ENCODE measurements around the gene KRTAP19-7.

DNA sequence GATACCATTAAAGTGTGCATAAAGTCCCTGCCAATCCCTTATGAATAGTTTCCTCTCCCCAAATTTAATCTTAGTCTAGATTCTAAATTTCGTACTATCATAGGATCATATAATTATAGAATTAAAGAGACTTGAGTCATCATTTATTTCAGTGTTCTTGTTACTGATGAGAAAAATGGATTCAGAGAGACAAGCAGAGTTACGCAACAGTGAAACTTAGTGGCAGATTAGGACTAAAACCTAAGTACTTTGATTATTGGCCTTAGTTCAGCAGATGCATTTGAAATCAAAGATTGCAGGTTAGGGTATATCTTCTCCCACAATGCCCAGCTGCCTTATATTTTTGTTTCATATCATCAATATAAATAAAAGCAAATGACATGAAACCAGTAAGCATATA, 843 bp upstream of the KRTAP19-7 start:
- TF ChIP-seq EZH2 (IDR thresholded peaks at IDR 0.05; ENCODE audit: borderline replicate concordance, control insufficient read depth, low read depth, low read length) (no peak), TARDBP (IDR thresholded peaks at IDR 0.05; ENCODE audit: borderline replicate concordance) (no peak), CEBPB (IDR thresholded peaks at IDR 0.05; ENCODE audit: borderline replicate concordance in 1 of 2, low read depth in 2 of 2, low read length in 2 of 2) (no peak), MYB (IDR thresholded peaks at IDR 0.05; ENCODE audit: borderline replicate concordance, low read depth, low read length) (no peak), ESRRA (IDR thresholded peaks at IDR 0.05; ENCODE audit: low read length) (no peak), EP300 (IDR thresholded peaks at IDR 0.05; ENCODE audit: borderline replicate concordance in 1 of 2, control insufficient read depth in 1 of 2, low read depth in 2 of 2, low read length in 2 of 2) (no peak)
- TF ChIP-seq, protein P1, sequence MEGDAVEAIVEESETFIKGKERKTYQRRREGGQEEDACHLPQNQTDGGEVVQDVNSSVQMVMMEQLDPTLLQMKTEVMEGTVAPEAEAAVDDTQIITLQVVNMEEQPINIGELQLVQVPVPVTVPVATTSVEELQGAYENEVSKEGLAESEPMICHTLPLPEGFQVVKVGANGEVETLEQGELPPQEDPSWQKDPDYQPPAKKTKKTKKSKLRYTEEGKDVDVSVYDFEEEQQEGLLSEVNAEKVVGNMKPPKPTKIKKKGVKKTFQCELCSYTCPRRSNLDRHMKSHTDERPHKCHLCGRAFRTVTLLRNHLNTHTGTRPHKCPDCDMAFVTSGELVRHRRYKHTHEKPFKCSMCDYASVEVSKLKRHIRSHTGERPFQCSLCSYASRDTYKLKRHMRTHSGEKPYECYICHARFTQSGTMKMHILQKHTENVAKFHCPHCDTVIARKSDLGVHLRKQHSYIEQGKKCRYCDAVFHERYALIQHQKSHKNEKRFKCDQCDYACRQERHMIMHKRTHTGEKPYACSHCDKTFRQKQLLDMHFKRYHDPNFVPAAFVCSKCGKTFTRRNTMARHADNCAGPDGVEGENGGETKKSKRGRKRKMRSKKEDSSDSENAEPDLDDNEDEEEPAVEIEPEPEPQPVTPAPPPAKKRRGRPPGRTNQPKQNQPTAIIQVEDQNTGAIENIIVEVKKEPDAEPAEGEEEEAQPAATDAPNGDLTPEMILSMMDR (IDR thresholded peaks at IDR 0.05 in 2 of 3, conservative IDR thresholded peaks at IDR 0.05 in 1 of 3; ENCODE audit: control insufficient read depth in 2 of 3, extremely low read depth in 1 of 3, insufficient read depth in 1 of 3, low read depth in 3 of 3, low read length in 3 of 3) = no peak

All from GM12878 (cell line).